HG03460 (cell line): ENCODE measurements around the gene CELF2.
A peak's percentile ranks its signal among the peaks of the same experiment; 100 is the strongest.
"Not testable (repeated sequence)": the region's sequence is repeated elsewhere in the genome, so short reads cannot be mapped to it uniquely, and the experiment has no call there.

Source experiments
- ATAC-seq: cut with Tn5 transposase; IDR thresholded peaks from one replicate; pipeline ENCODE4 v1.9.1; 2021; ENCODE audit not compliant: unreplicated experiment

CELF2 gene

DNA sequence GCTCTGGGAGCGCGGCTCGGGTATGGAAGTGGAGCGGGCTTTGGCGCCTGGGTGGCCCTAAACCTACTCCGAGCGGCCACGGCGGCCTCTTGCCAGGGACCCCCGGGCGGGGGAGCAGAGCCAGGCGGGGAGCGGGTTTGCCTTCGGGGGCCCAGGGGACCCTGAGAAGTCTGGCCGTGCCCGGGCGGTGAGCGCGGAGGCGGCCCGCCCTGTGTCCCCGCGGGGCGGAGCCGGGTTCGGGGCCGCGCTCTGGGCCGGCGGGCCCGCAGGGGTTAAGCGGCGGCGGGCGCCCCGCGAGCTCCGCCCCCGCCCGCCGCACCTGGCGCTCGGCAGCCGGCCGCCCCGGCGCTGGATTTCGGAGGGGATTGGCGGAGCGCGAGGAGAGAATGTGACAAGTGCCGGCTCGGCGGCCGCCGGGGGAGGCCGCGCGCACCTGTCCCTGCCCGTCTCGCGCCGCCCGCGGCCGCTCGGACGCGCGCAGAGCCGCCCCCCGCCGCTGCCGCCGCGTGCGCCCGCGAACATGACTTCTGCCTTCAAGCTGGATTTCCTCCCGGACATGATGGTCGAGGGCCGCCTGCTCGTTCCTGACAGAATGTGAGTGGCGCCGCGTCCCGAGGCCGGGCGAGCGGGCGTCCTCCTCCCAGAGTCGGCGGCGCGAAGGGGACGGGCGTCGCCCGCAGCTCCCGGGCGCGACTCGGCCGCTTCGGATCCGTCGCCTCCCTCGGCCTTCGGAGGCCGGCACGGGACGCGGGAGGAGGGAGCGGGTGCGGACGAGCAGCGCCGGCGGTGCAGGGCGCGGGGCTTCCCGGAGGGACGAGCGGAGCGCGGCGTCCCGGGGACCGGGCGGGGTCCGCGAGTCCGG is at the start of gene CELF2:
CELF2 (plus strand) TSS at position 303 of the 862 bp plus-strand sequence; CDS start at position 521, 218 bp downstream.
- ATAC-seq = peak; percentile 67

DNA sequence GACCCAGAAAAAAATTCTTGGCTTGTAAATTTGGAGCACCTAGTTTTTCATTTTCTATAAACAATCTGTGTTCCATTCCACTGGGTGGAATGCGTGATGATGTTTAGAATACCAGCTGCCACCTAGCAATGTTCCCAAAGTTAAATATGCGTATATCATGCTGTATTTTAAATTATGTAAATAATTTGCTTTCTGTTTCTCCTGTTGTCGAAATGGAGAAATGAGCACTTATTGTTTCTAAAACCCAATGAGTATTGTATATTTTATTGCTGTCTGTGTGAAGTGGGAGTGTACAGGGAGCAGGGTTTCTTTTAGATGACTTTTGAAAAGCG is 49.4 kb upstream of the CELF2 start:
- ATAC-seq = no peak

GRCh38 chr10:10973310-10973709 is 44.4 kb upstream of the CELF2 start:
- no peak for ATAC-seq

DNA sequence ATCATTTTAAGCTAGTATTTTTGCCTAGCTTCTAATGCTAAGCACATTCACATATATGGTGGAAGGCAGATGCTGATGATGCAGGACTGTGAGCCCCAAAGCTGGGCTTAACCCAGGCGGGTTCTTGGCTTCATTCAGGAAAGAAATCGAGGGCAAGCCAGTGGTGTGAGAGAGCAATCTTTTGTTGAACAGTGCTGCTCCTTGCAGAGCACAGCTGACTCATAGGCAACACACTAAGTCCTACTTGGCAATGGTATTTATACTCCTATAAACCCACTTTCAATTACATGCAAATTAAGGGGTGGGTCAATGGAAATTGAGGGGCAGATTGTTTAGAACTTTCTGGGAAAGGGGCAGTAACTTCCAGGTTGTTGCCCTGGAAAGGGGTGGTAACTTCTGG is 42.0 kb upstream of the CELF2 start:
- ATAC-seq = no peak

DNA sequence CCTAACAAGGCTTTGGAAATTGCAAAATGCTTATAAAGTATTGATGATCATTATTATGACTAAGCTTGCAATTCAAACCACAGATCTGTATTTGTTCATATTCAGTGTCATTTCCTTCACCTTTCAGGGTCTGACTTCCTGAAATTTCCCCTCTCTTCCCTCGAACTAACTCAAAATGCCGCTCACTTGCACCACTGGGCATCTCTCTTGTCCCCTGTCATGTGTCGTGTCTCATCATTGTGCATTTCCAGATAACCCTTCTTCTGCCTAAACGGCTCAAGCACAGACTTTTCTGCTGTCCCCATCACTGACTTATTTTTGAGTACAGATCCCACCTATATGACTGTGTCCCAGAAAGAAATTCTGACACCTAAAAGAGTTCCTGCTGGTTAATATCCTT is 41.0 kb upstream of the CELF2 start:
- ATAC-seq = no peak

DNA sequence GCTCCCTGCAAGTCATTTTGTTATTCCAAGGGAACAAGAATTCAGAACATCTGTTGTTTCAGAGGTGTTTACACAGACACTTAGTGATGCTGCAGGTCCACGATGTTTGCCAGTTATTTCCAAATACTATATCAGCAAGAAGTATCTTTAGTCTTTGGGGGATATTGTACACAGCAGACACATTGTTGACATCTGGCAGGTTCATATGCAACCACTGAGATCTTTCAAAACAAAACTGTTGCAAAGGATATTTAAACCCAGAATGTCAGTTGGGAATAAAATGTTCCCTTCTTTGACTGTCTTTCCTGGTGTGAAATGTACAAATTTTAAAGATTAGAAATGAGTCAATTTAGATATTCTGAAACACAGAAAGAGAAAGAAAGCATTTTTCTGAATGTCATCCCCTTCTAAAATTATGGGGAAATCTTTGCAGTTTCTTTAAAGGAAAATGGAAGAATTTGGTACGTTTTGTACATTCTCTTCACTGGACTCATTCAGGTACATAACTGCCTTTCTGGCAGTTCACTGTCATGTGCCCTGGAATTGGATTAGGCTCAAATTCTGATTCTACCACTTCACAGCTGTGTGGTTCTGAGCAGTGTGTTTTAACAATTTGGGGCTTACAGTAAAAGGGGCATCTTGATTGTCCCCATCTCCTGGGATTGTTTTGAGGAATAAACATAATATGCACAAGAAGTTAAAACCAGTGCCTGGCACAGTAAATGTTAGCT is 40.3 kb upstream of the CELF2 start:
- ATAC-seq = no peak

DNA sequence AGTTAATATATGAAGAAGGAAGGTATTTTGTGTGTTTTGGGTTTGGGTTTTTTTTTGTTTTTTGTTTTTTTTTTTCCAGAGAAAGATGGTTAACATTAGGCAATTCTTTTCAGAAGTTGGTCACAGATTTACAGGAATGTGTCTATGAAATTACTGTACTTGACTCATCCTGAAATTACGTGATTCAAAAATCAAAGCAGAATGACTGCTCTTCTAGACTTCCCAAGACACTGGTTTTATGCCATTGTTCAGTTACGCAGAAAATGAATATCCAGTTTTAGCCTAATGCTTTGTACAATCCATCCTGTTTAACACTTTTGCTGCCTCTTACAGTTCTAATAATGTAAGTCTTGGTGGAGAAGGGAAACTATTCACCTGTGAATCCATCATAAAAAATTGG is 39.7 kb upstream of the CELF2 start:
- ATAC-seq = no peak

DNA sequence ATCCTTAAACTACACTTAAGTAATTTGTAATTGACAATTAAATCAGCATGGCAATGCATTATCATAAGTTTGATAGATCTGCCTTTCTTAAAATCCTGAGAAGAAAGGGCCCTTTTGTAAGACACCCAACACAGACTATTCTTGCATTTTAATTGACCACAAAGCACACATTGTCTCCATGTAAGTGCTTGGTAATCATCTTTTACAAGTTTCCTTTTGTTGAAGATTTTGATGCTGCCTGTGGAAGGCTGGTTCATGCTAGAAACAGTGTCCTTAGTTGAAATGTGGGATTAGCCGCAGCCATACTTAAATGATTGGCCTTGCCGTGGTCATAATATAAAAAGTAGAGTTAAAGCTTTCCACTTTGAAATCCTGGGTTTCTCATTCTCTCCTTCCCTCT is 32.3 kb upstream of the CELF2 start:
- ATAC-seq = no peak

DNA sequence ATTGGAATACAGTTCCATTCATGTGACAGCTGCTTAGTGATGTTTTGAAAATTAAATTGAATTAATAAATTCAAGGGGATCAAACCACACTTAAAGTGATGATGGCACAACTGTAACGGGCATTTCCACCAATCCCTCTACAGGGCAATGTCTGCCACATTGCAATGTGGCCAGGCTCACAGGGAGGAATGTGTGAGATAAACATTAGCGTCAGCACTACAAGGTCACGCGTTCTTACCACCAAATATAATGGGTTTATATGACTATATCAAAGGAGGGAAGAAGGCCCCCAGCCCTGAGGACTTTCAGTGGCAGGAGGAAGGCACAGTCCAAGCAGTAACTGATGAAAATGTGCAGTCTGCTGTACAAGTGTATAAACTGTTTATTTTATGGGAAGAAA is 31.1 kb upstream of the CELF2 start:
- ATAC-seq = no peak

DNA sequence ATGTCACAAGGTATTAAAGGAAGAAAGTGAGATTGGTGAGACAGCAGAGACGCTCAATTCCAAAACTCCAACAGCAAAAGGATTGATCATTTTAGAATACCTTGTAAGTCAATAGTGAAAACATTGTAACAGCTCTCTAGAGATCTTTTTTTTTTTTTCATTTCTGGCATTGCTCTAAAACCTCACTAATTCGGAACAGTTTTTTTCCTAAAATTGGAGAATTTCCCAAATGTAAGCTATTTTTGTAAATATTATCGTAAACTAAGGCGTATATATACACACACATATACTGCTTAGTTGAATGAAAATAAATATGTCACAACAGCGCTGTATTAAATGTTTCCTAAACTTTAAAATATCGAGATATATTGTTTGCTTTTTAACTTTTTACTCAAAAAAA is 30.6 kb upstream of the CELF2 start:
- ATAC-seq = no peak

GRCh38 chr10:10989669-10990068 is 28.0 kb upstream of the CELF2 start:
- ATAC-seq = no peak

- ATAC-seq = no peak
Observed at GRCh38 chr10:10991144-10991543, 26.5 kb upstream of the CELF2 start.

DNA sequence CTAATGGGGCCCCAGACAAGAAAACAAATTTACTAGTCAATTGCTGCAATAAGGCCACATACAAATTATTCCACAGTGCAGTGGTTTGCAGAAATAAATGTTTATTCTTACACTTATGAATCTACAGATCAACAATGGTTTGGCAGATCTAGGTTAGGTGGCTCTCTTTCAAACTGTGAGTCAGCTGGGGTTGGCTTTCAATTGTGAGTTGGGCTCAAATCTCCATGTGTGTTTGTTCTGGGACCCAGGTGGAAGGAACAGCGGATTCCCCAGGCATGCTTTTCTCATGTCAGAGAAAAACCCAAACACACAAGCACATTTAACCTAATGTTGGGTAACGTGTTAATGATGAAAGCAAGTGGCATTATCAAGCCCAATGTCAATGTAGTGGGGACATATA is 25.6 kb upstream of the CELF2 start:
- ATAC-seq = no peak

GRCh38 chr10:10992961-10993714 is 24.5 kb upstream of the CELF2 start:
- no peak for ATAC-seq

- ATAC-seq = no peak
Observed at GRCh38 chr10:10993785-10994184, 23.9 kb upstream of the CELF2 start.

GRCh38 chr10:10994360-10994759 is 23.3 kb upstream of the CELF2 start:
- no peak for ATAC-seq

GRCh38 chr10:10995120-10995519 is 22.6 kb upstream of the CELF2 start:
- no peak for ATAC-seq

DNA sequence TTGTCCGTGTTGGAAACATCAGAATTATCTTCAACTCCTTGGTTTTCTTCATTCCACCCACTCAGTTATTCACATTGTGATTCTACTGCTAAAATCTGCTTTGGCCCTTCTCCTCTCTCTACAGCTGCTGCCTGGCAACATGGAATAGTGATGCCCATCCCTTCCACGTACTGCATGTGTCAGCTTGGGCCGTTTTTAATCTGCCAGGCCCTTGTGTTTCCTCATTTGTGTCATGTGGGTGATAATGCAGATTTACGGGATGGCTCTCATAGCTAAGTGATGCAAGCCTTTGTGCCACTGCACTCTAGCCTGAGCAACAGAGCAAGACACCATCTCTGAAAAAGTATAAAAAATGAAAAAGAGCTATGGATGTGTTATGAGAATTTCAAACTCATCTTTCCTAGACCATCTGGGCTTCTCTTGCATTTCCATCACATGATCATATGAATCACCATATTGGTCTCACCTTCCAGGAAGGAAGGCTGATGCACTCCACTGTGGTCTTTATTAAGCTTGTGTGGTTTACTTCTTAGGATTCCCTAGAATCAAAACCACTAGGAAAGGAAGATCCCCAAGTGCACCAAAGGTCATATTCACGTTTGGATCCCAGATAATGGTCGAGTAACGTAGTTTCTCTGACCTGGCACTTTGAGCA is 20.6 kb upstream of the CELF2 start:
- no peak for ATAC-seq

DNA sequence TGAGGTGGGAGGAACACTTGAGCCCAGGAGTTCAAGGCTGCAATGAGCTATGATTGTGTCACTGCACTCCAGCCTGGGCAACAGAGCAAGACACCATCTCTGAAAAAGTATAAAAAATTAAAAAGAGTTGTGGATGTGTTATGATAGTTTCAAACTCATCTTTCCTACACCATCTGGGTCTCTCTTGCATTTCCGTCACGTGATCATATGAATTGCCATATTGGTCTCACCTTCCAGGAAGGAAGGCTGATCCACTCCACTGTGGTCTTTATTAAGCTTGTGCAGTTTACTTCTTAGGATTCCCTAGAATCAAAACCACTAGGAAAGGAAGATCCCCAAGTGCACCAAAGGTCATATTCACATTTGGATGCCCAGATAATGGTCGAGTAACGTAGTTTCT is 18.2 kb upstream of the CELF2 start:
- not testable (repeated sequence) for ATAC-seq

DNA sequence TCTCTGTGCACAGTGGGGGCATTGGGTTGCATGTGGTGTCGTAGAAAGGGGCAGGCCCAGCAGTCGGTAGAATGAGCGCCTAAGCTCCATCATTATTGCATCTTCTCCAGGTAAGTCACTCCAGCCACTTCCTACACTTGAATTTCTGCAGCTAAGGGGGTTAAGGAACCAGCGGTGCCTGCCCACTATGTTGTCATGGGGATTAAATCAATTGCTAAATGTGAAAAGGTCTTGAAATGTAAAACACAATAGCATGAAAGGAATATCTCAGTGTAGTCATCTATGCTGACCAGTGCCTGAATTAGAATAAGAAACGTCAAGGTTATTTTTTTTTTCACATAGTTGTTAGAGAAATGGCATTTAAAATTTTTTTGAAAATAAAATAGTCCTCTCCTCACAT is 15.2 kb upstream of the CELF2 start:
- ATAC-seq = no peak

GRCh38 chr10:11002916-11003315 is 14.8 kb upstream of the CELF2 start:
- ATAC-seq = no peak
